K562 (cell line): ENCODE measurements around the gene COL23A1. TPM values are rescaled to one million over a fixed set of nuclear protein-coding genes. Genes with fewer than 3 reads are reported as not detected.

Experiments used
- BACH1 ChIP-seq: fragments of 200-800 bp; sonication (Bioruptor generic); IDR thresholded peaks from 2 replicates; pipeline ENCODE4 v1.6.1; 2016; ENCODE audit warnings: missing genetic modification characterization, missing compliant biosample characterization
- CBFA2T3 ChIP-seq: fragments of 450-650 bp; IDR thresholded peaks from 2 replicates; pipeline ENCODE4 v1.6.1; 2017
- DIDO1 ChIP-seq: fragments of 450-650 bp; IDR thresholded peaks from 2 replicates; pipeline ENCODE4 v1.6.1; 2016; ENCODE audit warnings: low read depth, missing biosample characterization, missing genetic modification characterization
- EP300 ChIP-seq: IDR thresholded peaks from 2 replicates; pipeline ENCODE4 v1.6.1; 2012; ENCODE audit warnings: low read length, improper control_type of control experiment
- FOXA3 ChIP-seq, 2 experiments: fragments of 450-650 bp in 1 of 2; sonication (generic) in 1 of 2; formaldehyde crosslinking; IDR thresholded peaks in 1 of 2; conservative IDR thresholded peaks in 1 of 2; 2 replicates each; pipeline versions ENCODE4 v1.4.0 to v1.8.0; 2020 to 2022; ENCODE audit warnings: mild to moderate bottlenecking in 2 of 2, missing genetic modification reagents in 1 of 2
- ILF3 ChIP-seq: fragments of 450-650 bp; IDR thresholded peaks from 2 replicates; pipeline ENCODE4 v1.6.1; 2018; ENCODE audit warnings: antibody characterized with exemption, mild to moderate bottlenecking, moderate library complexity, borderline replicate concordance
- JUND ChIP-seq, 2 experiments: IDR thresholded peaks; 2 replicates in 1 of 2; 3 replicates in 1 of 2; pipeline ENCODE4 v1.6.1; 2011; ENCODE audit warnings: borderline replicate concordance in 2 of 2, low read depth in 2 of 2, low read length in 2 of 2, improper control_type of control experiment in 1 of 2, missing biosample characterization in 1 of 2, missing genetic modification characterization in 1 of 2, missing genetic modification reagents in 1 of 2
- PHF20 ChIP-seq: fragments of 450-650 bp; IDR thresholded peaks from 2 replicates; pipeline ENCODE4 v1.6.1; 2018; ENCODE audit not compliant: partially characterized antibody
- YY1 ChIP-seq, 3 experiments: IDR thresholded peaks; 2 replicates each; pipeline ENCODE4 v1.6.1; 2011; ENCODE audit warnings: low read length in 2 of 3, mild to moderate bottlenecking in 2 of 3, moderate library complexity in 2 of 3, borderline replicate concordance in 1 of 3, control low read depth in 1 of 3, low read depth in 1 of 3; ENCODE audit not compliant: insufficient read depth in 3 of 3, insufficient replicate concordance in 2 of 3, control insufficient read depth in 1 of 3, insufficient read length in 1 of 3; ENCODE audit errors: extremely low read depth in 1 of 3
- ZBTB1 ChIP-seq: sonication (generic); formaldehyde crosslinking; IDR thresholded peaks from 2 replicates; pipeline ENCODE4 v1.8.1; 2023; ENCODE audit warnings: missing genetic modification reagents, low read depth, mild to moderate bottlenecking, borderline replicate concordance
- ZC3H11A ChIP-seq: IDR thresholded peaks from 2 replicates; pipeline ENCODE4 v1.6.1; 2012; ENCODE audit warnings: low read depth, low read length, improper control_type of control experiment
- ZKSCAN8 ChIP-seq: fragments of 200-800 bp; sonication (Bioruptor generic); IDR thresholded peaks from 2 replicates; pipeline ENCODE4 v1.6.1; 2016; ENCODE audit warnings: missing genetic modification characterization, missing compliant biosample characterization
- ZNF239 ChIP-seq: fragments of 250-450 bp; sonication (Bioruptor Pico); IDR thresholded peaks from 2 replicates; pipeline ENCODE4 v1.4.0; 2020; ENCODE audit warnings: mild to moderate bottlenecking
- ZNF707 ChIP-seq: fragments of 250-450 bp; sonication (Bioruptor Pico); conservative IDR thresholded peaks from 2 replicates; pipeline ENCODE4 v1.8.0; 2022; ENCODE audit warnings: inconsistent platforms, mild to moderate bottlenecking, moderate library complexity
- polyA plus RNA-seq, 8 experiments: library from polyadenylated mRNA; depleted of rRNA in 4 of 8; stranded (reverse) in 5 of 8; unstranded in 3 of 8; fragments of >200 nt; fragmentation: Nextera tagmentation in 2 of 8; fragmentation: Illumina TruSeq in 1 of 8; extraction: Ambion mirVana in 2 of 8; extraction: Trizol in 1 of 8; gene quantifications; 2 replicates each; pipeline versions ENCODE4 v1.2.1 to v1.2.3, GENCODE V29; 2011 to 2014; ENCODE audit warnings: inconsistent platforms in 1 of 8, missing spikeins in 1 of 8
- total RNA-seq, 7 experiments: library from RNA; depleted of rRNA in 6 of 7; stranded (reverse); fragments of >200 nt in 6 of 7; fragmentation: Illumina TruSeq in 2 of 7; extraction: Trizol in 2 of 7; gene quantifications; 2 replicates each; pipeline versions ENCODE4 v1.2.1 to v1.2.3, GENCODE V29; 2011 to 2021; ENCODE audit warnings: low replicate concordance in 1 of 7
- TF ChIP-seq, protein P1 (sequence below): sonication (generic); formaldehyde crosslinking; IDR thresholded peaks from 2 replicates; pipeline ENCODE4 v1.8.0; 2023; ENCODE audit warnings: mild to moderate bottlenecking, missing genetic modification reagents
- TF ChIP-seq, protein P2 (sequence below): sonication (generic); formaldehyde crosslinking; IDR thresholded peaks from 2 replicates; pipeline ENCODE4 v1.8.1; 2023; ENCODE audit warnings: mild to moderate bottlenecking, missing genetic modification reagents, moderate library complexity
- TF ChIP-seq, protein P3 (sequence below), 2 experiments: IDR thresholded peaks; 2 replicates each; pipeline ENCODE4 v1.6.1; 2012; ENCODE audit warnings: improper control_type of control experiment in 2 of 2, low read depth in 2 of 2, low read length in 2 of 2, borderline replicate concordance in 1 of 2

COL23A1 gene
- total and polyA plus RNA-seq, 9 of the 15 experiments (the other 6 are each of a cell fraction or from before 2014, with no cell fraction given) = 0.09 TPM; not detected in 8

DNA sequence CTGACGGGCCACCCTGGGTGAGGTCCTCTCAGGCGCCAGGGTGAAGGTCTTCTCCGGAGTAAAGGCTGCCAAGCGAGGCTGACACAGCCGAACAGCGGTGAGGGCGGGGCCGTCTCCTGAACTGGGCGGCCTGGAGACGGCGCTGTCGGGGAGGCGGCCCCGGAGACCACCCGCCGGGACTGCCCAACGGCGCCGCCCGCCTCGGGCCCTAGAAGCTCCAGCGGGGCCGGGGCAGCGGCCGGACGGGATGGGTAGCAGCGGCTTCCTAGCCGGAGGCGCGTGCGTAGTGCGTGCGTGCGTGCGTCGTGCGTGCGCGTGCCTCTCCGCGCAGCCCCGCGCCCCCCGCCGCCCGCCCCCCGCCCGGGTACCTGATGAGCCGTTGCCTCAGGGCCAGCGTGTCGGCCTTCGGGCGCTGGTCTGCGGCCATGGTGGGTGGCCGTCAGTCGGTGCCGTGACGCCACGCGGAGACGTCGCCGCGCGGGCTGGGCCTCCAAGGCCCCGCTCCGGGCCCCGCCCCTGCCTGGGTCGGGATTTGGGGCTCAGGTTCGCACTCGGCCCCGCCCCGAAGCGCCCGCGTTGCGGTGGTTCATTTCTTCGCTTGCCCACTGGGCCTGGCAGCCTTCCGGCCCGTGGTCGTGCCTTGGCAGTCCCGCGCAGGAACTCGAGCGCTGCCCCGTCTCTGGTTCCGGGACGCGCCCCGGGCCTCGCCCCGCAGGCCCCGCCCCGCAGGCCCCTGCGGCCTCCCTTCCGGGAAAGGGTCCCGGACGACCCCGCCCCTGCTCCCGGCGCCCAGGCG, 357.9 kb downstream of the COL23A1 start, which contains the start of gene PHYKPL (continued):
- TF ChIP-seq, protein P1, sequence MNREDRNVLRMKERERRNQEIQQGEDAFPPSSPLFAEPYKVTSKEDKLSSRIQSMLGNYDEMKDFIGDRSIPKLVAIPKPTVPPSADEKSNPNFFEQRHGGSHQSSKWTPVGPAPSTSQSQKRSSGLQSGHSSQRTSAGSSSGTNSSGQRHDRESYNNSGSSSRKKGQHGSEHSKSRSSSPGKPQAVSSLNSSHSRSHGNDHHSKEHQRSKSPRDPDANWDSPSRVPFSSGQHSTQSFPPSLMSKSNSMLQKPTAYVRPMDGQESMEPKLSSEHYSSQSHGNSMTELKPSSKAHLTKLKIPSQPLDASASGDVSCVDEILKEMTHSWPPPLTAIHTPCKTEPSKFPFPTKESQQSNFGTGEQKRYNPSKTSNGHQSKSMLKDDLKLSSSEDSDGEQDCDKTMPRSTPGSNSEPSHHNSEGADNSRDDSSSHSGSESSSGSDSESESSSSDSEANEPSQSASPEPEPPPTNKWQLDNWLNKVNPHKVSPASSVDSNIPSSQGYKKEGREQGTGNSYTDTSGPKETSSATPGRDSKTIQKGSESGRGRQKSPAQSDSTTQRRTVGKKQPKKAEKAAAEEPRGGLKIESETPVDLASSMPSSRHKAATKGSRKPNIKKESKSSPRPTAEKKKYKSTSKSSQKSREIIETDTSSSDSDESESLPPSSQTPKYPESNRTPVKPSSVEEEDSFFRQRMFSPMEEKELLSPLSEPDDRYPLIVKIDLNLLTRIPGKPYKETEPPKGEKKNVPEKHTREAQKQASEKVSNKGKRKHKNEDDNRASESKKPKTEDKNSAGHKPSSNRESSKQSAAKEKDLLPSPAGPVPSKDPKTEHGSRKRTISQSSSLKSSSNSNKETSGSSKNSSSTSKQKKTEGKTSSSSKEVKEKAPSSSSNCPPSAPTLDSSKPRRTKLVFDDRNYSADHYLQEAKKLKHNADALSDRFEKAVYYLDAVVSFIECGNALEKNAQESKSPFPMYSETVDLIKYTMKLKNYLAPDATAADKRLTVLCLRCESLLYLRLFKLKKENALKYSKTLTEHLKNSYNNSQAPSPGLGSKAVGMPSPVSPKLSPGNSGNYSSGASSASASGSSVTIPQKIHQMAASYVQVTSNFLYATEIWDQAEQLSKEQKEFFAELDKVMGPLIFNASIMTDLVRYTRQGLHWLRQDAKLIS = no peak
- TF ChIP-seq ZNF239 (CRISPR knock-in tag) (no peak), ILF3 (no peak), CBFA2T3 (no peak), PHF20 (peak; percentile 75), BACH1 (tag) (no peak), YY1 (IDR thresholded peaks at IDR 0.05; ENCODE audit: borderline replicate concordance in 1 of 3, control insufficient read depth in 1 of 3, extremely low read depth in 1 of 3, insufficient read depth in 3 of 3, insufficient read length in 1 of 3, insufficient replicate concordance in 2 of 3, low read depth in 1 of 3, low read length in 2 of 3) (peak in 2 of 3 experiments; percentile 58 to 73), DIDO1 (no peak), ZNF707 (CRISPR knock-in tag) (no peak), ZC3H11A (no peak), JUND (IDR thresholded peaks at IDR 0.05; ENCODE audit: borderline replicate concordance, low read depth, low read length) (no peak), JUND (tag; IDR thresholded peaks at IDR 0.05; ENCODE audit: borderline replicate concordance, low read depth, low read length) (no peak), ZBTB1 (CRISPR knock-in tag) (no peak), EP300 (no peak), ZKSCAN8 (CRISPR knock-in tag) (no peak), FOXA3 (CRISPR knock-in tag; conservative IDR thresholded peaks at IDR 0.05 in 1 of 2, IDR thresholded peaks at IDR 0.05 in 1 of 2) (0 out of 4 replicates have a peak, but pooled peaks of 1 of the 2 experiments have one; percentile 39)
- TF ChIP-seq, protein P2, sequence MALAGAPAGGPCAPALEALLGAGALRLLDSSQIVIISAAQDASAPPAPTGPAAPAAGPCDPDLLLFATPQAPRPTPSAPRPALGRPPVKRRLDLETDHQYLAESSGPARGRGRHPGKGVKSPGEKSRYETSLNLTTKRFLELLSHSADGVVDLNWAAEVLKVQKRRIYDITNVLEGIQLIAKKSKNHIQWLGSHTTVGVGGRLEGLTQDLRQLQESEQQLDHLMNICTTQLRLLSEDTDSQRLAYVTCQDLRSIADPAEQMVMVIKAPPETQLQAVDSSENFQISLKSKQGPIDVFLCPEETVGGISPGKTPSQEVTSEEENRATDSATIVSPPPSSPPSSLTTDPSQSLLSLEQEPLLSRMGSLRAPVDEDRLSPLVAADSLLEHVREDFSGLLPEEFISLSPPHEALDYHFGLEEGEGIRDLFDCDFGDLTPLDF (CRISPR knock-in tag) = no peak
- TF ChIP-seq, protein P3, sequence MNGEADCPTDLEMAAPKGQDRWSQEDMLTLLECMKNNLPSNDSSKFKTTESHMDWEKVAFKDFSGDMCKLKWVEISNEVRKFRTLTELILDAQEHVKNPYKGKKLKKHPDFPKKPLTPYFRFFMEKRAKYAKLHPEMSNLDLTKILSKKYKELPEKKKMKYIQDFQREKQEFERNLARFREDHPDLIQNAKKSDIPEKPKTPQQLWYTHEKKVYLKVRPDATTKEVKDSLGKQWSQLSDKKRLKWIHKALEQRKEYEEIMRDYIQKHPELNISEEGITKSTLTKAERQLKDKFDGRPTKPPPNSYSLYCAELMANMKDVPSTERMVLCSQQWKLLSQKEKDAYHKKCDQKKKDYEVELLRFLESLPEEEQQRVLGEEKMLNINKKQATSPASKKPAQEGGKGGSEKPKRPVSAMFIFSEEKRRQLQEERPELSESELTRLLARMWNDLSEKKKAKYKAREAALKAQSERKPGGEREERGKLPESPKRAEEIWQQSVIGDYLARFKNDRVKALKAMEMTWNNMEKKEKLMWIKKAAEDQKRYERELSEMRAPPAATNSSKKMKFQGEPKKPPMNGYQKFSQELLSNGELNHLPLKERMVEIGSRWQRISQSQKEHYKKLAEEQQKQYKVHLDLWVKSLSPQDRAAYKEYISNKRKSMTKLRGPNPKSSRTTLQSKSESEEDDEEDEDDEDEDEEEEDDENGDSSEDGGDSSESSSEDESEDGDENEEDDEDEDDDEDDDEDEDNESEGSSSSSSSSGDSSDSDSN (IDR thresholded peaks at IDR 0.05; ENCODE audit: borderline replicate concordance in 1 of 2, low read depth in 2 of 2, low read length in 2 of 2) = peak in 1 of 2 experiments; percentile 84; a peak in 2 of 4 replicates
